K562 (cell line): ENCODE results near the gene TTC33. TPM values are rescaled to one million over a fixed set of nuclear protein-coding genes. Genes with fewer than 3 reads are reported as not detected.

Experiments used
- BMI1 ChIP-seq: fragments of 150-350 bp; IDR thresholded peaks from 2 replicates; pipeline ENCODE4 v1.6.1; 2014; ENCODE audit warnings: low read length
- ELF1 ChIP-seq: fragments of 200-800 bp; sonication (Bioruptor generic); IDR thresholded peaks from 2 replicates; pipeline ENCODE4 v1.6.1; 2016; ENCODE audit warnings: missing genetic modification characterization, missing compliant biosample characterization
- GTF2F1 ChIP-seq: IDR thresholded peaks from 2 replicates; pipeline ENCODE4 v1.6.1; 2011; ENCODE audit warnings: low read depth, low read length, improper control_type of control experiment
- HDAC2 ChIP-seq: fragments of 450-650 bp; IDR thresholded peaks from 2 replicates; pipeline ENCODE4 v1.6.1; 2016; ENCODE audit warnings: mild to moderate bottlenecking
- HNRNPLL ChIP-seq: fragments of 200-400 bp; formaldehyde crosslinking; IDR thresholded peaks from 2 replicates; pipeline ENCODE4 v1.6.1; 2017; ENCODE audit warnings: low read length, low read depth, mild to moderate bottlenecking; ENCODE audit not compliant: poor library complexity, severe bottlenecking
- KDM5B ChIP-seq: fragments of 200-600 bp; sonication (generic); IDR thresholded peaks from 2 replicates; pipeline ENCODE4 v1.6.1; 2012; ENCODE audit warnings: low read depth, mild to moderate bottlenecking, moderate library complexity, low read length, control low read depth, inconsistent platforms; ENCODE audit not compliant: insufficient replicate concordance
- KHSRP ChIP-seq: fragments of 450-650 bp; IDR thresholded peaks from 2 replicates; pipeline ENCODE4 v1.6.1; 2017
- MEF2A ChIP-seq: IDR thresholded peaks from 2 replicates; pipeline ENCODE4 v1.6.1; 2011; ENCODE audit warnings: low read depth, mild to moderate bottlenecking, low read length, moderate library complexity; ENCODE audit not compliant: control insufficient read depth
- NCOR1 ChIP-seq: fragments of 450-650 bp; IDR thresholded peaks from 2 replicates; pipeline ENCODE4 v1.6.1; 2016; ENCODE audit warnings: mild to moderate bottlenecking, moderate library complexity
- NEUROD1 ChIP-seq: fragments of 150-350 bp; IDR thresholded peaks from 2 replicates; pipeline ENCODE4 v1.6.1; 2014; ENCODE audit warnings: borderline replicate concordance, low read length, low read depth; ENCODE audit not compliant: partially characterized antibody
- NFATC3 ChIP-seq: fragments of 450-650 bp; IDR thresholded peaks from 2 replicates; pipeline ENCODE4 v1.6.1; 2017; ENCODE audit warnings: mild to moderate bottlenecking
- NR2C1 ChIP-seq, 2 experiments: fragments of 450-650 bp; IDR thresholded peaks; 2 replicates each; pipeline ENCODE4 v1.6.1; 2017; ENCODE audit warnings: mild to moderate bottlenecking in 2 of 2, antibody characterized with exemption in 1 of 2, inconsistent platforms in 1 of 2, missing compliant biosample characterization in 1 of 2, missing genetic modification characterization in 1 of 2
- NRF1 ChIP-seq, 2 experiments: fragments of 450-650 bp; IDR thresholded peaks in 1 of 2; conservative IDR thresholded peaks in 1 of 2; 2 replicates each; pipeline ENCODE4 v1.6.1; 2014; ENCODE audit warnings: mild to moderate bottlenecking in 2 of 2
- PML ChIP-seq: IDR thresholded peaks from 2 replicates; pipeline ENCODE4 v1.6.1; 2012; ENCODE audit warnings: low read length, inconsistent platforms
- RBFOX2 ChIP-seq: fragments of 200-400 bp; formaldehyde crosslinking; IDR thresholded peaks from 2 replicates; pipeline ENCODE4 v1.6.1; 2017; ENCODE audit warnings: low read depth, mild to moderate bottlenecking, low read length, moderate library complexity
- YY1 ChIP-seq, 3 experiments: IDR thresholded peaks; 2 replicates each; pipeline ENCODE4 v1.6.1; 2011; ENCODE audit warnings: low read length in 2 of 3, mild to moderate bottlenecking in 2 of 3, moderate library complexity in 2 of 3, borderline replicate concordance in 1 of 3, control low read depth in 1 of 3, low read depth in 1 of 3; ENCODE audit not compliant: insufficient read depth in 3 of 3, insufficient replicate concordance in 2 of 3, control insufficient read depth in 1 of 3, insufficient read length in 1 of 3; ENCODE audit errors: extremely low read depth in 1 of 3
- ZBTB7A ChIP-seq: IDR thresholded peaks from 2 replicates; pipeline ENCODE4 v1.6.1; 2011; ENCODE audit warnings: low read depth, mild to moderate bottlenecking, low read length, moderate library complexity, borderline replicate concordance; ENCODE audit not compliant: control insufficient read depth
- ZEB2 ChIP-seq: fragments of 450-650 bp; IDR thresholded peaks from 2 replicates; pipeline ENCODE4 v1.6.1; 2016
- ZNF384 ChIP-seq: IDR thresholded peaks from 2 replicates; pipeline ENCODE4 v1.6.1; 2012; ENCODE audit warnings: low read depth, low read length, improper control_type of control experiment
- ZNF830 ChIP-seq: fragments of 250-450 bp; sonication (Bioruptor Pico); IDR thresholded peaks from 2 replicates; pipeline ENCODE4 v1.5.0; 2021; ENCODE audit warnings: mild to moderate bottlenecking
- polyA plus RNA-seq, 8 experiments: library from polyadenylated mRNA; depleted of rRNA in 4 of 8; stranded (reverse) in 5 of 8; unstranded in 3 of 8; fragments of >200 nt; fragmentation: Nextera tagmentation in 2 of 8; fragmentation: Illumina TruSeq in 1 of 8; extraction: Ambion mirVana in 2 of 8; extraction: Trizol in 1 of 8; gene quantifications; 2 replicates each; pipeline versions ENCODE4 v1.2.1 to v1.2.3, GENCODE V29; 2011 to 2014; ENCODE audit warnings: inconsistent platforms in 1 of 8, missing spikeins in 1 of 8
- total RNA-seq, 7 experiments: library from RNA; depleted of rRNA in 6 of 7; stranded (reverse); fragments of >200 nt in 6 of 7; fragmentation: Illumina TruSeq in 2 of 7; extraction: Trizol in 2 of 7; gene quantifications; 2 replicates each; pipeline versions ENCODE4 v1.2.1 to v1.2.3, GENCODE V29; 2011 to 2021; ENCODE audit warnings: low replicate concordance in 1 of 7
- TF ChIP-seq, protein P1 (sequence below): sonication (generic); formaldehyde crosslinking; IDR thresholded peaks from 2 replicates; pipeline ENCODE4 v1.8.0; 2022; ENCODE audit warnings: missing genetic modification reagents, mild to moderate bottlenecking, moderate library complexity, borderline replicate concordance
- TF ChIP-seq, protein P2 (sequence below): fragments of 250-450 bp; sonication (Bioruptor Pico); IDR thresholded peaks from 2 replicates; pipeline ENCODE4 v1.4.0; 2020; ENCODE audit warnings: mild to moderate bottlenecking
- TF ChIP-seq, protein P3 (sequence below): fragments of 450-650 bp; IDR thresholded peaks from 2 replicates; pipeline ENCODE4 v1.6.1; 2017; ENCODE audit warnings: antibody characterized with exemption

Gene TTC33
- total and polyA plus RNA-seq, 9 of the 15 experiments (the other 6 are each of a cell fraction or from before 2014, with no cell fraction given), result 11.5 to 24.9 (median 21.1) TPM

GRCh38 chr5:40798012-40798800, 42.4 kb upstream of the TTC33 start, which contains the start of gene PRKAA1 (continued):
- TF ChIP-seq, protein P1, sequence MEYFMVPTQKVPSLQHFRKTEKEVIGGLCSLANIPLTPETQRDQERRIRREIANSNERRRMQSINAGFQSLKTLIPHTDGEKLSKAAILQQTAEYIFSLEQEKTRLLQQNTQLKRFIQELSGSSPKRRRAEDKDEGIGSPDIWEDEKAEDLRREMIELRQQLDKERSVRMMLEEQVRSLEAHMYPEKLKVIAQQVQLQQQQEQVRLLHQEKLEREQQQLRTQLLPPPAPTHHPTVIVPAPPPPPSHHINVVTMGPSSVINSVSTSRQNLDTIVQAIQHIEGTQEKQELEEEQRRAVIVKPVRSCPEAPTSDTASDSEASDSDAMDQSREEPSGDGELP (CRISPR knock-in tag), result peak; percentile 81; the same call in 1 of the 2 replicates
- TF ChIP-seq NR2C1 (IDR thresholded peaks at IDR 0.05), result no peak
- TF ChIP-seq NR2C1 (tag; IDR thresholded peaks at IDR 0.05), result no peak
- TF ChIP-seq, protein P2, sequence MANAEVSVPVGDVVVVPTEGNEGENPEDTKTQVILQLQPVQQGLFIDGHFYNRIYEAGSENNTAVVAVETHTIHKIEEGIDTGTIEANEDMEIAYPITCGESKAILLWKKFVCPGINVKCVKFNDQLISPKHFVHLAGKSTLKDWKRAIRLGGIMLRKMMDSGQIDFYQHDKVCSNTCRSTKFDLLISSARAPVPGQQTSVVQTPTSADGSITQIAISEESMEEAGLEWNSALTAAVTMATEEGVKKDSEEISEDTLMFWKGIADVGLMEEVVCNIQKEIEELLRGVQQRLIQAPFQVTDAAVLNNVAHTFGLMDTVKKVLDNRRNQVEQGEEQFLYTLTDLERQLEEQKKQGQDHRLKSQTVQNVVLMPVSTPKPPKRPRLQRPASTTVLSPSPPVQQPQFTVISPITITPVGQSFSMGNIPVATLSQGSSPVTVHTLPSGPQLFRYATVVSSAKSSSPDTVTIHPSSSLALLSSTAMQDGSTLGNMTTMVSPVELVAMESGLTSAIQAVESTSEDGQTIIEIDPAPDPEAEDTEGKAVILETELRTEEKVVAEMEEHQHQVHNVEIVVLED (CRISPR knock-in tag), result peak; percentile 82
- TF ChIP-seq NRF1 (conservative IDR thresholded peaks at IDR 0.05 in 1 of 2, IDR thresholded peaks at IDR 0.05 in 1 of 2), result peak; percentile 69 to 78
- TF ChIP-seq HDAC2, result peak; percentile 88
- TF ChIP-seq PML, result peak; percentile 41; the same call in 1 of the 2 replicates
- peak; percentile 24; the same call in 1 of the 2 replicates for TF ChIP-seq ZNF384
- TF ChIP-seq, protein P3, sequence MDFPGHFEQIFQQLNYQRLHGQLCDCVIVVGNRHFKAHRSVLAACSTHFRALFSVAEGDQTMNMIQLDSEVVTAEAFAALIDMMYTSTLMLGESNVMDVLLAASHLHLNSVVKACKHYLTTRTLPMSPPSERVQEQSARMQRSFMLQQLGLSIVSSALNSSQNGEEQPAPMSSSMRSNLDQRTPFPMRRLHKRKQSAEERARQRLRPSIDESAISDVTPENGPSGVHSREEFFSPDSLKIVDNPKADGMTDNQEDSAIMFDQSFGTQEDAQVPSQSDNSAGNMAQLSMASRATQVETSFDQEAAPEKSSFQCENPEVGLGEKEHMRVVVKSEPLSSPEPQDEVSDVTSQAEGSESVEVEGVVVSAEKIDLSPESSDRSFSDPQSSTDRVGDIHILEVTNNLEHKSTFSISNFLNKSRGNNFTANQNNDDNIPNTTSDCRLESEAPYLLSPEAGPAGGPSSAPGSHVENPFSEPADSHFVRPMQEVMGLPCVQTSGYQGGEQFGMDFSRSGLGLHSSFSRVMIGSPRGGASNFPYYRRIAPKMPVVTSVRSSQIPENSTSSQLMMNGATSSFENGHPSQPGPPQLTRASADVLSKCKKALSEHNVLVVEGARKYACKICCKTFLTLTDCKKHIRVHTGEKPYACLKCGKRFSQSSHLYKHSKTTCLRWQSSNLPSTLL, result peak; percentile 78; the same call in 1 of the 2 replicates
- TF ChIP-seq MEF2A, result no peak
- TF ChIP-seq NEUROD1, result no peak
- TF ChIP-seq KHSRP, result 0 out of 2 replicates have a peak, but pooled peaks have one; percentile 17
- peak; percentile 34; the same call in 1 of the 2 replicates for TF ChIP-seq ZNF830
- peak; percentile 91 for TF ChIP-seq RBFOX2
- peak; percentile 83 for TF ChIP-seq ELF1 (tag)
- TF ChIP-seq NFATC3, result no peak
- peak; percentile 72; the same call in 1 of the 2 replicates for TF ChIP-seq ZBTB7A
- no peak for TF ChIP-seq ZEB2
- 0 out of 2 replicates have a peak, but pooled peaks have one; percentile 69 for TF ChIP-seq GTF2F1
- 0 out of 2 replicates have a peak, but pooled peaks have one; percentile 39 for TF ChIP-seq NCOR1
- peak; percentile 91 for TF ChIP-seq HNRNPLL
- peak; percentile 85 for TF ChIP-seq KDM5B
- peak; percentile 78 to 94 (median 90) for TF ChIP-seq YY1 (IDR thresholded peaks at IDR 0.05; ENCODE audit: borderline replicate concordance in 1 of 3, control insufficient read depth in 1 of 3, extremely low read depth in 1 of 3, insufficient read depth in 3 of 3, insufficient read length in 1 of 3, insufficient replicate concordance in 2 of 3, low read depth in 1 of 3, low read length in 2 of 3)
- no peak for TF ChIP-seq BMI1
